HG03066 (cell line): Measurements from ENCODE around the gene KRT79.
"Not testable (repeated sequence)": the region's sequence is repeated elsewhere in the genome, so short reads cannot be mapped to it uniquely, and the experiment has no call there.

Source experiments
- ATAC-seq: cut with Tn5 transposase; IDR thresholded peaks from one replicate; pipeline ENCODE4 v1.9.1; 2021; ENCODE audit warnings: low read depth; ENCODE audit not compliant: unreplicated experiment

KRT79 gene

GRCh38 chr12:52861511-52861910 is 27.4 kb upstream of the KRT79 start:
- no peak for ATAC-seq

- no peak for ATAC-seq
Observed at GRCh38 chr12:52860102-52860823, 26.2 kb upstream of the KRT79 start.

- ATAC-seq = no peak
Observed at GRCh38 chr12:52857500-52857899, 23.4 kb upstream of the KRT79 start.

- no peak for ATAC-seq
Observed at GRCh38 chr12:52856787-52857186, 22.7 kb upstream of the KRT79 start.

- ATAC-seq = not testable (repeated sequence)
Observed at GRCh38 chr12:52856077-52856476, 22.0 kb upstream of the KRT79 start.

- no peak for ATAC-seq
Observed at GRCh38 chr12:52851787-52852186, 17.7 kb upstream of the KRT79 start.

- no peak for ATAC-seq
Observed at GRCh38 chr12:52850681-52851080, 16.6 kb upstream of the KRT79 start.

- no peak for ATAC-seq
Observed at GRCh38 chr12:52849511-52849910, 15.4 kb upstream of the KRT79 start.

- no peak for ATAC-seq
Observed at GRCh38 chr12:52848661-52849255, 14.6 kb upstream of the KRT79 start, which contains the start of gene KRT78. TSS of gene KRT78 (minus strand) at chr12:52848994. CDS start at chr12:52848930, 64 bp downstream.

- ATAC-seq = no peak
Observed at GRCh38 chr12:52847335-52848102, 13.4 kb upstream of the KRT79 start.

- ATAC-seq = no peak
Observed at GRCh38 chr12:52846356-52846970, 12.4 kb upstream of the KRT79 start.

- no peak for ATAC-seq
Observed at GRCh38 chr12:52845946-52846345, 11.8 kb upstream of the KRT79 start.

GRCh38 chr12:52844386-52844785 is 10.3 kb upstream of the KRT79 start:
- ATAC-seq = no peak

GRCh38 chr12:52839436-52840105 is 5.5 kb upstream of the KRT79 start:
- ATAC-seq = no peak

GRCh38 chr12:52838609-52839435 is 4.7 kb upstream of the KRT79 start:
- no peak for ATAC-seq

- ATAC-seq = no peak
Observed at GRCh38 chr12:52837781-52838608, 3.9 kb upstream of the KRT79 start.

- no peak for ATAC-seq
Observed at GRCh38 chr12:52837413-52837741, 3.3 kb upstream of the KRT79 start.

GRCh38 chr12:52836491-52837412 is 2.6 kb upstream of the KRT79 start:
- ATAC-seq = no peak
